GM12878 (cell line): ENCODE results near the gene THAP4. TPM values are rescaled to one million over a fixed set of nuclear protein-coding genes. Genes with fewer than 3 reads are reported as not detected.
A peak's percentile ranks its signal among the peaks of the same experiment; 100 is the strongest.

Experiments used
- ATAC-seq: fragments of 200-7000 bp; cut with Tn5 transposase; 3 replicates; pipeline ENCODE4 v1.9.1; 2020; ENCODE audit warnings: mild to moderate bottlenecking, moderate library complexity
- BruUV-seq: library from RNA; stranded (reverse); fragments of 400-500 nt; replicated peaks from 2 replicates; lab custom pipeline; 2021; lab: Mats Ljungman, UMichigan
- CTCF ChIA-PET: fragments of 300-600 bp; sonication (Branson Sonifier 250); formaldehyde crosslinking; extraction: SDS; loops from one replicate; lab custom pipeline; 2021; ENCODE audit warnings: inconsistent platforms; lab: Yijun Ruan, JAX
- POLR2A ChIA-PET: fragments of 350-600 bp; formaldehyde crosslinking; extraction: SDS; loops from one replicate; lab custom pipeline; 2021; ENCODE audit warnings: inconsistent platforms; lab: Charles Lee
- RAD21 ChIA-PET: fragments of 300-600 bp; sonication (Branson Sonifier 250); formaldehyde crosslinking; loops from one replicate; lab custom pipeline; 2023; ENCODE audit warnings: antibody characterized with exemption; ENCODE audit not compliant: unreplicated experiment; lab: Charles Lee
- SMC1A ChIA-PET: fragments of 300-600 bp; sonication (Branson Sonifier 250); formaldehyde crosslinking; loops from one replicate; lab custom pipeline; 2023; ENCODE audit not compliant: unreplicated experiment, uncharacterized antibody; lab: Charles Lee
- DNase-seq: peaks from one replicate; pipeline ENCODE4 v3.0.0-alpha.2; 2011; ENCODE audit warnings: low read depth, low spot score
- FAIRE-seq: peaks from 3 replicates; lab custom pipeline; 2011; peaks lifted over from hg19 to GRCh38; lab: Jason Lieb, UNC
- H2AFZ ChIP-seq: 2 replicates; pipeline ENCODE4 v1.6.0; 2011; ENCODE audit warnings: low read depth, low read length, control low read depth; ENCODE audit not compliant: control insufficient read depth
- H3K27ac ChIP-seq: 2 replicates; pipeline ENCODE4 v1.5.1; 2011; ENCODE audit warnings: control low read depth; ENCODE audit not compliant: control insufficient read depth, insufficient read depth
- H3K27me3 ChIP-seq, 2 experiments: replicated peaks in 1 of 2; 2 replicates each; pipeline versions ENCODE4 v1.6.0 to v1.6.1; 2011; ENCODE audit warnings: low read length in 1 of 2; ENCODE audit not compliant: control insufficient read depth in 2 of 2, insufficient read depth in 2 of 2
- H3K36me3 ChIP-seq, 2 experiments: 2 replicates each; pipeline ENCODE4 v1.5.1; 2011; ENCODE audit warnings: low read length in 1 of 2; ENCODE audit not compliant: control insufficient read depth in 2 of 2, insufficient read depth in 2 of 2
- H3K4me1 ChIP-seq: 2 replicates; pipeline ENCODE4 v1.6.1; 2011; ENCODE audit warnings: mild to moderate bottlenecking, low read length, moderate library complexity, mixed read lengths; ENCODE audit not compliant: control insufficient read depth, insufficient read depth
- H3K4me2 ChIP-seq: 2 replicates; pipeline ENCODE4 v1.6.0; 2011; ENCODE audit warnings: control low read depth; ENCODE audit not compliant: control insufficient read depth, insufficient read depth
- H3K4me3 ChIP-seq: fragments of 200-600 bp; sonication (generic); 2 replicates; pipeline ENCODE4 v1.5.1; 2016
- H3K79me2 ChIP-seq: 2 replicates; pipeline ENCODE4 v1.6.0; 2011; ENCODE audit warnings: low read length; ENCODE audit not compliant: control insufficient read depth, insufficient read depth
- H3K9ac ChIP-seq: 2 replicates; pipeline ENCODE4 v1.8.0; 2011; ENCODE audit warnings: low read length, control low read depth, mixed read lengths; ENCODE audit not compliant: control insufficient read depth, insufficient read depth
- H3K9me3 ChIP-seq: replicated peaks from 3 replicates; pipeline ENCODE4 v1.5.1; 2011; ENCODE audit warnings: mild to moderate bottlenecking, low read length; ENCODE audit not compliant: control insufficient read depth, insufficient read depth
- H4K20me1 ChIP-seq: 2 replicates; pipeline ENCODE4 v1.6.0; 2011; ENCODE audit not compliant: control insufficient read depth, insufficient read depth
- BCL11A ChIP-seq: IDR thresholded peaks from 2 replicates; pipeline ENCODE4 v1.6.1; 2011; ENCODE audit warnings: low read depth, low read length
- CREM ChIP-seq: IDR thresholded peaks from 2 replicates; pipeline ENCODE4 v1.6.1; 2014; ENCODE audit warnings: antibody characterized with exemption, low read depth
- GATAD2B ChIP-seq: fragments of 450-650 bp; conservative IDR thresholded peaks from 2 replicates; pipeline ENCODE4 v1.6.1; 2017; ENCODE audit warnings: low read depth, mild to moderate bottlenecking, moderate library complexity
- IKZF1 ChIP-seq: fragments of 450-650 bp; conservative IDR thresholded peaks from 2 replicates; pipeline ENCODE4 v1.6.1; 2017; ENCODE audit warnings: antibody characterized with exemption, mild to moderate bottlenecking
- NKRF ChIP-seq: fragments of 450-650 bp; conservative IDR thresholded peaks from 2 replicates; pipeline ENCODE4 v1.6.1; 2017; ENCODE audit warnings: mild to moderate bottlenecking, moderate library complexity
- NR2F1 ChIP-seq: fragments of 450-650 bp; conservative IDR thresholded peaks from 2 replicates; pipeline ENCODE4 v1.6.1; 2017; ENCODE audit warnings: mild to moderate bottlenecking
- POU2F2 ChIP-seq: IDR thresholded peaks from 3 replicates; pipeline ENCODE4 v1.6.1; 2011; ENCODE audit warnings: low read depth, mild to moderate bottlenecking, low read length, borderline replicate concordance
- USF2 ChIP-seq: IDR thresholded peaks from 2 replicates; pipeline ENCODE4 v1.6.1; 2011; ENCODE audit warnings: low read depth, low read length, improper control_type of control experiment, borderline replicate concordance
- WGBS: methylation state at CpG from one replicate; pipeline ENCODE4 v1.1.6; 2016; ENCODE audit warnings: low lambda C conversion rate; ENCODE audit not compliant: insufficient replicate concordance, insufficient coverage; ENCODE audit errors: missing lambda C conversion rate; 5-methylcytosine and 5-hydroxymethylcytosine counted together
- in situ Hi-C: fragments of 300-500 bp; cut with MboI; formaldehyde crosslinking; loops from 9 replicates; pipeline ENCODE4 v1.14.3; 2018; ENCODE audit warnings: mixed read lengths
- intact Hi-C: fragments of 100-400 bp; cut with micrococcal nuclease; formaldehyde crosslinking; loops from one replicate; pipeline ENCODE4 v1.14.2; 2022; ENCODE audit not compliant: unreplicated experiment
- polyA plus RNA-seq, 11 experiments: library from polyadenylated mRNA; depleted of rRNA in 4 of 11; unstranded in 6 of 11; stranded (reverse) in 5 of 11; fragments of >200 nt; fragmentation: Nextera tagmentation in 4 of 11; fragmentation: Illumina TruSeq in 1 of 11; extraction: Ambion mirVana in 4 of 11; extraction: Trizol in 1 of 11; gene quantifications; 1 replicate in 1 of 11; 2 replicates in 10 of 11; pipeline versions ENCODE4 v1.2.1 to v1.2.3, GENCODE V29; 2011 to 2016; ENCODE audit warnings: inconsistent platforms in 2 of 11, missing spikeins in 2 of 11, low read depth in 1 of 11
- total RNA-seq, 4 experiments: library from RNA; depleted of rRNA in 3 of 4; stranded (reverse); fragments of >200 nt in 3 of 4; fragmentation: Illumina TruSeq in 1 of 4; extraction: Trizol in 1 of 4; gene quantifications; 2 replicates each; pipeline versions ENCODE4 v1.2.1 to v1.2.3, GENCODE V29; 2013 to 2021

THAP4 gene
- total and polyA plus RNA-seq, 10 of the 15 experiments (the other 5 are each of a cell fraction or from before 2014, with no cell fraction given): 12.9 to 67.7 (median 44.5) TPM

GRCh38 chr2:241638940-241639339 lies 2.0 kb upstream of the THAP4 start:
- H3K9ac ChIP-seq: 0 out of 2 replicates have a peak overlapping the region, but pooled peaks have one; percentile 21
- POLR2A ChIA-PET: interaction anchor here (0.5 to 0.6 kb wide), 3 partner anchors 10 to 148 kb away, joined by 3 read pairs; no protein-coding TSS in a partner anchor
- SMC1A ChIA-PET: interaction anchor here (1.0 kb wide), 1 partner anchor 10 kb away, joined by 4 read pairs; no protein-coding TSS in a partner anchor
- H3K4me1 ChIP-seq: peaks cover 11% of the 10 kb centered on the region
- H3K79me2 ChIP-seq: peaks cover 74% of the 10 kb centered on the region
- peaks cover 0 to 3% of the 10 kb centered on the region in 2 experiments; a peak in 1 of 4 replicates for H3K36me3 ChIP-seq
- CTCF ChIA-PET: interaction anchor here (0.8 kb wide), 1 partner anchor 21 kb away, joined by 4 read pairs; no protein-coding TSS in a partner anchor
- peak overlapping the region; percentile 61 for H3K4me2 ChIP-seq
- no peak for TF ChIP-seq POU2F2
- TF ChIP-seq, all 136 proteins: peak for 0
- WGBS: 91% methylated on average over 14 of the region's 14 CpGs
- Histone ChIP-seq H2AFZ (no peak overlapping the region), H3K4me3 (peak overlapping the region; percentile 23; the same call in 1 of the 2 replicates), H3K27ac (no peak overlapping the region), H4K20me1 (no peaks in the 10 kb centered on the region), H3K9me3 (no peaks in the 10 kb centered on the region; the same call in 1 of the 3 replicates), H3K27me3 (no peaks in the 10 kb centered on the region)
- in situ Hi-C loops (no loop called here), intact Hi-C loops (no loop called here)
- RAD21 ChIA-PET: no interaction called here
- ATAC-seq: no peak
- DNase-seq: no peak
- FAIRE-seq: no peak
- no TSS peak for BruUV-seq

GRCh38 chr2:241637795-241638660 lies 1.1 kb upstream of the THAP4 start:
- WGBS: 3% methylated on average over 61 of the region's 67 CpGs
- H3K27ac ChIP-seq: peak overlapping the region; percentile 98
- H3K4me3 ChIP-seq: peak overlapping the region; percentile 83

More at GRCh38 chr2:241637795-241638660, 1.1 kb upstream of the THAP4 start:
- ChIA-PET SMC1A (interaction anchor here (1.0 to 1.2 kb wide), 2 partner anchors 11 to 20 kb away, joined by 3 to 4 read pairs; no protein-coding TSS in a partner anchor), RAD21 (no interaction called here), POLR2A (interaction anchor here (0.6 to 0.8 kb wide), 2 partner anchors 10 to 27 kb away, joined by 3 read pairs; no protein-coding TSS in a partner anchor), CTCF (interaction anchor here (0.8 to 1.6 kb wide), 3 partner anchors 13 to 49 kb away, joined by 3 to 4 read pairs (median 4); partner anchors contain the start of gene DTYMK)
- intact Hi-C loops (no loop called here), in situ Hi-C loops (no loop called here)
- Histone ChIP-seq H2AFZ (peak overlapping the region; percentile 93), H3K4me1 (peaks cover 11% of the 10 kb centered on the region), H3K4me2 (peak overlapping the region; percentile 61), H3K79me2 (peaks cover 72% of the 10 kb centered on the region), H3K36me3 (peaks cover 6 to 9% of the 10 kb centered on the region in 2 experiments; a peak in 3 of 4 replicates), H3K9me3 (no peaks in the 10 kb centered on the region; the same call in 1 of the 3 replicates), H4K20me1 (no peaks in the 10 kb centered on the region), H3K9ac (peak overlapping the region; percentile 88), H3K27me3 (no peaks in the 10 kb centered on the region)
- FAIRE-seq: peak; percentile 23
- peak; percentile 33 for ATAC-seq
- no TSS peak for BruUV-seq
- no peak for DNase-seq
- TF ChIP-seq GATAD2B (0 out of 2 replicates have a peak, but pooled peaks have one; percentile 42), USF2 (no peak), NKRF (peak; percentile 59), IKZF1 (0 out of 2 replicates have a peak, but pooled peaks have one; percentile 7), NR2F1 (no peak), CREM (no peak), BCL11A (0 out of 2 replicates have a peak, but pooled peaks have one; percentile 4)
